ENCODE data around the gene DMRT3.

DMRT3 gene

GRCh38 chr9:1034271-1034670 is 57.8 kb downstream of the DMRT3 start:
- no peaks in the 10 kb centered on the region for H3K4me1 ChIP-seq (ENCODE audit: insufficient read depth, low read length)
- peaks cover 95% of the 10 kb centered on the region for H3K27me3 ChIP-seq (ENCODE audit: insufficient read depth, low read length)
- 100% methylated on average over 2 of the region's 3 CpGs for WGBS
- no peaks in the 10 kb centered on the region for H3K36me3 ChIP-seq (ENCODE audit: insufficient read depth, low read length)
- no peak overlapping the region for H3K9ac ChIP-seq (ENCODE audit: low read depth, low read length)
- no peaks in the 10 kb centered on the region for H3K9me3 ChIP-seq (ENCODE audit: insufficient read depth, low read depth, low read length)
- H3K27ac ChIP-seq (ENCODE audit: low read depth, low read length) = no peak overlapping the region
- no peak overlapping the region for H3K4me3 ChIP-seq (ENCODE audit: low read length)

GRCh38 chr9:1039589-1039988 is 63.1 kb downstream of the DMRT3 start:
- WGBS = 69% methylated on average over 4 of the region's 4 CpGs
- Histone ChIP-seq H3K9me3 (ENCODE audit: insufficient read depth, low read depth, low read length) (no peaks in the 10 kb centered on the region), H3K27me3 (ENCODE audit: insufficient read depth, low read length) (peaks cover 99% of the 10 kb centered on the region)

More at GRCh38 chr9:1039589-1039988, 63.1 kb downstream of the DMRT3 start:
- Histone ChIP-seq H3K36me3 (ENCODE audit: insufficient read depth, low read length) (no peaks in the 10 kb centered on the region), H3K9ac (ENCODE audit: low read depth, low read length) (no peak overlapping the region), H3K4me3 (ENCODE audit: low read length) (no peak overlapping the region), H3K27ac (ENCODE audit: low read depth, low read length) (no peak overlapping the region), H3K4me1 (ENCODE audit: insufficient read depth, low read length) (no peaks in the 10 kb centered on the region)
